ENCODE data around the gene CAPN11. TPM values are rescaled to one million over a fixed set of nuclear protein-coding genes. Genes with fewer than 3 reads are reported as not detected.

CAPN11 gene
- 1 to 10 TPM in 1 of 4 donors, under 1 TPM in 1, not detected in 2; 0.22 to 1.7 TPM for total RNA-seq

GRCh38 chr6:44158770-44159228 is at the start of gene CAPN11:
Gene CAPN11, plus strand, starts transcription at chr6:44158820. Its CDS starts 29 bp downstream, at chr6:44158849.
- Histone ChIP-seq H3K4me1 (no peaks in the 10 kb centered on the region), H3K9me3 (no peaks in the 10 kb centered on the region), H3K4me3 (replicated peaks in 1 of 3) (no peak within 1 kb of the TSS), H3K27ac (no peak within 1 kb of the TSS), H3K27me3 (no peaks in the 10 kb centered on the region), H3K36me3 (no peaks in the 10 kb centered on the region)
- intact Hi-C loops (cut with DNase I) = loop anchor here (10.0 kb wide), 1 partner anchor 176 kb away; no protein-coding TSS in a partner anchor
- 73 to 99% methylated on average over 4 to 5 of the region's 5 CpGs for whole genome bisulfite sequencing, 2 donors
- TF ChIP-seq CTCF (IDR thresholded peaks at IDR 0.05) (no peak), POLR2A (IDR thresholded peaks at IDR 0.05) (no peak)
- DNase-seq = no peak

GRCh38 chr6:44109212-44109611 is 49.4 kb upstream of the CAPN11 start:
- no peaks in the 10 kb centered on the region for H3K27me3 ChIP-seq
- intact Hi-C loops (cut with DNase I) = no loop called here
- 84% methylated on average over 9 of the region's 10 CpGs for WGBS, 2 donors
- H3K4me3 ChIP-seq (replicated peaks in 1 of 3) = no peak overlapping the region
- H3K27ac ChIP-seq = no peak overlapping the region
- no peak for TF ChIP-seq CTCF (IDR thresholded peaks at IDR 0.05)
- H3K4me1 ChIP-seq = peaks cover 0 to 13% of the 10 kb centered on the region in 2 donors
- H3K9me3 ChIP-seq = no peaks in the 10 kb centered on the region
- H3K36me3 ChIP-seq = peaks cover 13 to 20% of the 10 kb centered on the region in 2 donors
- no peak for DNase-seq

- intact Hi-C loops (cut with DNase I) = no loop called here
- no peak overlapping the region for H3K27ac ChIP-seq
Observed at GRCh38 chr6:44110005-44110676, 48.5 kb upstream of the CAPN11 start.

GRCh38 chr6:44110966-44111365 is 47.7 kb upstream of the CAPN11 start:
- no peak overlapping the region for H3K27ac ChIP-seq
- H3K27me3 ChIP-seq = no peaks in the 10 kb centered on the region
- H3K36me3 ChIP-seq = peaks cover 13 to 20% of the 10 kb centered on the region in 2 donors
- no peaks in the 10 kb centered on the region for H3K9me3 ChIP-seq
- no peak for TF ChIP-seq POLR2A (IDR thresholded peaks at IDR 0.05)
- no peak for TF ChIP-seq CTCF (IDR thresholded peaks at IDR 0.05)
- peaks cover 0 to 3% of the 10 kb centered on the region in 2 donors for H3K4me1 ChIP-seq
- DNase-seq = no peak
- WGBS, 2 donors = 94 to 95% methylated on average over 3 of the region's 3 CpGs
- H3K4me3 ChIP-seq (replicated peaks in 1 of 3) = no peak overlapping the region
- intact Hi-C loops (cut with DNase I) = no loop called here

More at GRCh38 chr6:44110005-44110676, 48.5 kb upstream of the CAPN11 start:
- Histone ChIP-seq H3K27me3 (no peaks in the 10 kb centered on the region), H3K4me3 (replicated peaks in 1 of 3) (no peak overlapping the region), H3K4me1 (peaks cover 0 to 8% of the 10 kb centered on the region in 2 donors), H3K9me3 (no peaks in the 10 kb centered on the region), H3K36me3 (peaks cover 13 to 20% of the 10 kb centered on the region in 2 donors)
- TF ChIP-seq CTCF (IDR thresholded peaks at IDR 0.05) (no peak), POLR2A (IDR thresholded peaks at IDR 0.05) (no peak)
- WGBS, 2 donors = 91 to 93% methylated on average over 6 of the region's 6 CpGs
- DNase-seq = no peak

Data from thyroid gland (tissue), 4 donors.